Measurements from ENCODE around the gene TMPO.
"Not testable (repeated sequence)": the region's sequence is repeated elsewhere in the genome, so short reads cannot be mapped to it uniquely, and the experiment has no call there.

GRCh38 chr12:98488416-98488815 is 27.0 kb upstream of the TMPO start:
- TF ChIP-seq CTCF (IDR thresholded peaks at IDR 0.05; ENCODE audit: low read length); EZH2 (optimal IDR thresholded peaks at IDR 0.05; ENCODE audit: low read depth, low read length): not testable (repeated sequence)
